Body of pancreas (tissue), 4 donors: ENCODE measurements around the gene FLAD1.

Experiments
- POLR2A ChIP-seq, 3 donors: fragments of 450-650 bp; IDR thresholded peaks; one replicate each; pipeline ENCODE4 v1.6.1; 2016; ENCODE audit warnings: antibody characterized with exemption in 3 of 3, mild to moderate bottlenecking in 2 of 3
- TF ChIP-seq, protein P1 (sequence below), 7 experiments: fragments of 450-650 bp in 4 of 7; fragments of 200-600 bp in 3 of 7; sonication (generic) in 3 of 7; IDR thresholded peaks; one replicate each; pipeline ENCODE4 v1.5.1; 2016 to 2019; ENCODE audit warnings: antibody characterized with exemption in 7 of 7

DNA sequence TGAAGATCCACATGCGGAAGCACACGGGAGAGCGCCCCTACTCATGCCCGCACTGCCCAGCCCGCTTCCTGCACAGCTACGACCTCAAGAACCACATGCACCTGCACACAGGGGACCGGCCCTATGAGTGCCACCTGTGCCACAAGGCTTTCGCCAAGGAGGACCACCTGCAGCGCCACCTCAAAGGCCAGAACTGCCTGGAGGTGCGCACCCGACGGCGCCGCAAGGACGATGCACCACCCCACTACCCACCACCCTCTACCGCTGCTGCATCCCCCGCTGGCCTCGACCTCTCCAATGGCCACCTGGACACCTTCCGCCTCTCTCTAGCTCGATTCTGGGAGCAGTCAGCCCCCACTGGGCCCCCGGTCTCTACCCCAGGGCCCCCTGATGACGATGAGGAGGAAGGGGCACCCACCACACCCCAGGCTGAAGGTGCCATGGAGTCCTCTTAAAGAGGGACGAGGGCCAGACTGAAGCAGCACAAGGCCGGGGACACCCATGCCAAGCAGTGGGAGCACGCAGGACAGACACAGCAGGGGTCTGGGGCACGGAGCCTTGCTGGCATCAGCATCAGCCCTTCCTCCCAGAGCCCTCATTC lies 33.2 kb downstream of the FLAD1 start:
- TF ChIP-seq, protein P1, sequence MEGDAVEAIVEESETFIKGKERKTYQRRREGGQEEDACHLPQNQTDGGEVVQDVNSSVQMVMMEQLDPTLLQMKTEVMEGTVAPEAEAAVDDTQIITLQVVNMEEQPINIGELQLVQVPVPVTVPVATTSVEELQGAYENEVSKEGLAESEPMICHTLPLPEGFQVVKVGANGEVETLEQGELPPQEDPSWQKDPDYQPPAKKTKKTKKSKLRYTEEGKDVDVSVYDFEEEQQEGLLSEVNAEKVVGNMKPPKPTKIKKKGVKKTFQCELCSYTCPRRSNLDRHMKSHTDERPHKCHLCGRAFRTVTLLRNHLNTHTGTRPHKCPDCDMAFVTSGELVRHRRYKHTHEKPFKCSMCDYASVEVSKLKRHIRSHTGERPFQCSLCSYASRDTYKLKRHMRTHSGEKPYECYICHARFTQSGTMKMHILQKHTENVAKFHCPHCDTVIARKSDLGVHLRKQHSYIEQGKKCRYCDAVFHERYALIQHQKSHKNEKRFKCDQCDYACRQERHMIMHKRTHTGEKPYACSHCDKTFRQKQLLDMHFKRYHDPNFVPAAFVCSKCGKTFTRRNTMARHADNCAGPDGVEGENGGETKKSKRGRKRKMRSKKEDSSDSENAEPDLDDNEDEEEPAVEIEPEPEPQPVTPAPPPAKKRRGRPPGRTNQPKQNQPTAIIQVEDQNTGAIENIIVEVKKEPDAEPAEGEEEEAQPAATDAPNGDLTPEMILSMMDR (IDR thresholded peaks at IDR 0.05): no peak
- no peak for TF ChIP-seq POLR2A (IDR thresholded peaks at IDR 0.05)
